ENCODE results near the gene MYL12A.

The MYL12A gene

DNA sequence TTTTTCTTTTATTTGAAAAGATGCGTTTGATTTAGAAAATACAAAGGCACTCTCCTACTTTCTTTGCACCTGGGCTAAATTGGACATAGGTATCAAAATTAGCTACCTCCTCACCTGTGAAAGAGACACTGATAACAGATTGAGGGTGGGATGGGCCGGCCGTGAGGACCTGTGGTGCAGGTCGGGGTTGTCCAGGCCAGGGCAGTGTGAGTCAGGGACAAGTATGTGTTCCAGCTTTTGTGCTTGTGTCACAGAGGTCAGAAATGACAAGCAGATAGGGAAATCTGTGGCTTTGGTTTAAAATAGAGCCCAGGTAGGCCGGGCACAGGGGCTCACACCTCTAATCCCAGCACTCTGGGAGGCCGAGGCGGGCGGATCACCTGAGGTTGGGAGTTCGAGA is 36.9 kb downstream of the MYL12A start:
- DNase-seq: no peak

DNA sequence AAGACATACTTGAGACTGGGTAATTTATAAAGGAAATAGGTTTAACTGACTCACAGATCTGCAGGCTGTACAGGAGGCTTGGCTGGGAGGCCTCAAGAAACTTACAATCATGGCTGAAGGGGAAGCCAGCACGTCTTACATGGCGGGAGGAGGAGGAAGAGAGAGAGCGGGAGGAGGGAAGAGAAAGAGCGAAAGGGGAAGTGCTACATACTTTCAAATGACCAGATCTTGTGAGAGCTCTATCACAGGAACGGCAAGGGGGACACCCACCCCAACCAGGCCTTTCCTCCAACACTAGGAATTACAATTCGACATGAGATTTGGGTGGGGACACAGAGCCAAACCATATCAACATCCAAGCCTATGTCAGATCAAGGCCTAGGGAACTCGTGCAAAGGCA is 38.6 kb downstream of the MYL12A start:
- no peak for DNase-seq

DNA sequence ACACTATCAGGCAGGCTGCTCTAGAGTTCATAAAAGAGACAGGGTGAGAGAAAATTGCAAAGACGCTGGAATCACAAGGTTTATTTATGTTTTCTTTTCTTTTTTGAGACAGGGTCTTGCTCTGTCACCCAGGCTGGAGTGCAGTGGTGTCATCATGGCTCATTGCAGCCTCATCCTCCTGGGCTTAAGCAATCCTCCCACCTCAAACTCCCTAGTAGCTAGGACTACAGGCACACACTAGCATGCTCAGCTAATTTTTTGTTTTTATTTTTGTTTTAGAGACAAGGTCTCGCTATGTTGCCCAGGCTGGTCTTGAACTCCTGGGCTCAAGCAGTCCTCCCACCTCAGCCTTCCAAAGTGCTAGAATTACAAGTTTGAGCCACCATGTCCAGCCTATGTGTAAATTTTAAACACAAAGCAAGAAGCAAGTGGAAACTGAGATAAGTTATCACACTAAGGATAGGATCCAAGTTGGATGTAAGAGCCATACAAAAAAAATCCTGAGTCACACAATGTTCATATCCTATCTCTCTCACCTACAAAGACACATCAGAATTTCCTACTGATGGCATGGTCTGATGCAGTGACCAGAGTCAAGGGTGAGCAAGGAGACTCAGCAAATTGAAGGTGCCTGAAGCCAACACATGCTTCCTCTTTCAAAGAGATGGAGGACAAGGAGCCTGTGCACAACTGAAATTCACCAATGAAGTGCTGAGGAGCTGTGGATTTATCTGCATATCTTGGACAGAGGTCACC is 45.8 kb downstream of the MYL12A start:
- no peak for DNase-seq

DNA sequence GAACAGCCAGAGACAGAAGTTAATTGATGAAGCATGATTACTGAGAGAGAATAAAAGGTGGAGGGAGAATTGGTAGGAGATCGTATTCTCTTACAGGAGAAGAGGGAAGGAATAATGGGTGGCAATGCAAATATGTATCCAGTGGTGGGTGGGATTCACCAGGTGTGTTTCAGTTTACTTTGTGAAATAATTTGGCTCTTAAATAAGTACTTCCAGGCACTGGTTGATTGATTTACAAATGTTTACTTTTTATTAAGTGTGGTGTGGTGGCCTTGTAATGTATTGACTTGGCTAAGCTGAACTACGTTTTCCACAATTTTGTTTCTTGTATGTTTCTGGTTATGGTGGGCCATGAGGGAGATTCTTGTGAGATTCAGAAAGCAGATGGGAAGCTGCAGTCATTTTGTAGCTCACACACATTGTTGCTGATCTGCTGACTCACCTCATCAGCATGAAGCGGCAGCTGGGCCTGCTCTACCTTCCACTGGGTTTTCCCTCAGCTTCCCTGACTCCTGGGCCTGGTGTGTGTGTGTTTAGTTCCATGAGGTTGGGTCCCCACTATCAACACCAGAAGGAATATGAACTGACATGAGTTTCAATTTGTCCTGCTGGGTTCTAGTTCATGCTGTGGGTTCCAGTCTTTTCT is 47.0 kb downstream of the MYL12A start:
- DNase-seq: no peak

DNA sequence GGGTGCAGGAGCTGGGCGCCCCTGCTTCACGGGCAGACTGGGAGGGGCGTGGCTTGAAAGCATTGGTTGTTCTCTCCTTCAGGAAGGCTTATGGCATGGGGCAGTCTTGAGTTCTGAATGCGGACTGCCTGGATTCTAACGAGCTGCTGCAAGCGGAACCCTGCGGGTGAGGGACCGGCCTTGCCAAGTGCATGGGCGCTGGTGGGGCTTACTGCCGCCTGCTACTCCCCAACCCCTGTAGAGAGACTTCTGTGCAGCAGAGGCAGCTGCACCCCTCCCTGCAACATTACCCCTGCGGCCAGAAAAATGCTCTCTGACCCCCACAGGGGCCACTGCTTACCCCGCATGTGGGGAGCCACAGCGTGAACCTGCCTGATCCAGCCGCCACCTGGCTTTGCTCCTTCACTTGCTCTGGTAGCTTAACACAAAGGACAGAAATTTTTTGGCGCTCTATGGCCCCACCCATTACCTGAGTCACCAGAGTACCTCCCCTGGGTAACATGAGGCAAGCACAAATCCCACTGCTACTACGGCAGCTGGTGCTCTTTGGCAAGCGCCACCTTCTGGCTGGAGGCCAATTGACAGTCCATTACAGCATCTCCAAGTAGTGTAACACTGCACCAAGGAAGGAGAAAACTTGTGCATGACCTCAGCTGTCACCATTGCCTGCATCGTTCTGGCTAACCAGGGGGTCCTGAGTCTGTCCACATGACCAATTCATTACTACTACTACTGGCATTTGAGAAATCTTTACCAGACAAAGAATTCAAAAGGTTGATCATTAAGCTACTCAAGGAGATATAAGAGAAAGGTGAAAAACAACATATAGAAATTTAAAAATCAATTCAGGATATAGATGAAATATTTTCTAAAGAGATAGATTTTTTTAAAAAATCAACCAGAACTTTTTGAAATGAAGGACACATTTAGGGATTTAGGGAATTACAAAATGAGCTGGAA is 49.7 kb downstream of the MYL12A start:
- peak; percentile 63 to 91 for DNase-seq

DNA sequence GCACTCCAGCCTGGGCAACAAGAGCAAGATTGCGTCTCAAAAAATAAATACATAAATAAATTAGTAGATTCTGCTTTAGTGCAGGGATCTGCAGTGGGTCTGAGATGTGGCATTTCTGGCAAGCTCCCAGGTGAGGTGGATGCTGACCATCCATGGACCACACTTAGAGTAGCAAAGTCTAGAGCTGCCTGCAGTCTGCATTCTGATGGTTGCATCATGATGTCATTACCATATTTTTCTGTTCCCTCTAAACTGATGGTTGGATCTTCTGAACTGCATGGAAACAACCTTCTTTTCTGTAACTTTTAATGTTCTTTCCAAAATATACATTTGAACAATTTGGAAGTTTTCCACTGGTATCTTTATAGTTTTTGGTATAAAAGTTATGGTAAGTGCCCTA is 57.2 kb downstream of the MYL12A start:
- DNase-seq: no peak

DNA sequence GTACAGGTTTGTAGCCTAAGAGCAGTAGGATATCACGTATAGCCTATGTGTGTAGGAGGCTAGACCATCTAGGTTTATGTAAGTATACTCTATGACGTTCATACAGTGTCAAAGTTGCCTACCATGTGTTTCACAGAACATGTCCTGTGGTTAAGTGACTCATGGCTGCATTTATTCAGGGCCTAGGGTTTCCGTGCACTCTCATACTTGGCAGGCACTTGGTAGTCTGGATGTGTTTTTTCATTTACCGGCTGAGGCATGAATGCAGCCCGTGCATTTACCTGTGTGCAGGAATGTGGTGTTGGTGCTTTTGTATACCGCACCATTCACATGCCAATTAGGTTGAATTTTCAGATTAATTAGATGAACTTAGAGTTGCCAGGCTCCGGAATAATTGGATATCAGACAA is 57.8 kb downstream of the MYL12A start:
- DNase-seq: no peak

All from bone marrow (tissue), 2 donors.